CD4-positive, alpha-beta memory T cell (primary cell): ENCODE data around the gene MRPS14. TPM values are rescaled to one million over a fixed set of nuclear protein-coding genes. Genes with fewer than 3 reads are reported as not detected.

Experiments used
- CTCF ChIA-PET: fragments of 350-600 bp; sonication (Branson Sonifier 250); formaldehyde crosslinking; loops from one replicate; lab custom pipeline; 2021; ENCODE audit warnings: inconsistent platforms; ENCODE audit not compliant: partially characterized antibody; lab: Charles Lee
- POLR2A ChIA-PET: fragments of 350-600 bp; sonication (Branson Sonifier 250); formaldehyde crosslinking; loops from one replicate; lab custom pipeline; 2021; ENCODE audit not compliant: partially characterized antibody; lab: Charles Lee
- DNase-seq, 5 donors: peaks; one replicate each; pipeline versions ENCODE4 v3.0.0 to v3.0.0-alpha.2; 2020 to 2022; ENCODE audit warnings: mixed read lengths in 1 of 5
- H3K27ac ChIP-seq: one replicate; pipeline ENCODE4 v1.7.0; 2013; ENCODE audit warnings: low read depth, low read length
- H3K27me3 ChIP-seq: 2 replicates; pipeline ENCODE4 v1.7.0; 2013; ENCODE audit warnings: mild to moderate bottlenecking, low read length, moderate library complexity; ENCODE audit not compliant: insufficient read depth
- H3K36me3 ChIP-seq: 2 replicates; pipeline ENCODE4 v1.7.0; 2013; ENCODE audit warnings: mild to moderate bottlenecking, low read length, moderate library complexity; ENCODE audit not compliant: insufficient read depth
- H3K4me1 ChIP-seq: 2 replicates; pipeline ENCODE4 v1.7.0; 2013; ENCODE audit warnings: mild to moderate bottlenecking, low read length, moderate library complexity; ENCODE audit not compliant: insufficient read depth
- H3K4me3 ChIP-seq, 2 donors: one replicate each; pipeline ENCODE4 v1.7.0; 2013; ENCODE audit warnings: low read length in 2 of 2, mild to moderate bottlenecking in 1 of 2
- H3K9me3 ChIP-seq, 2 donors: one replicate each; pipeline ENCODE4 v1.7.0; 2013; ENCODE audit warnings: low read length in 2 of 2, control low read depth in 1 of 2; ENCODE audit not compliant: control insufficient read depth in 1 of 2
- H3K27ac Mint-ChIP-seq, 7 donors: one replicate each; pipeline ENCODE4 v1.8.0; 2020 to 2021; ENCODE audit warnings: mixed read lengths in 7 of 7, mild to moderate bottlenecking in 6 of 7, inconsistent platforms in 3 of 7, moderate library complexity in 3 of 7
- H3K27me3 Mint-ChIP-seq, 2 donors: one replicate each; pipeline ENCODE4 v1.8.0; 2020 to 2021; ENCODE audit warnings: mixed read lengths in 2 of 2
- H3K36me3 Mint-ChIP-seq, 2 donors: one replicate each; pipeline ENCODE4 v1.8.0; 2020 to 2021; ENCODE audit warnings: mixed read lengths in 2 of 2, inconsistent platforms in 1 of 2, mild to moderate bottlenecking in 1 of 2
- H3K4me1 Mint-ChIP-seq, 4 donors: one replicate each; pipeline ENCODE4 v1.8.0; 2020 to 2021; ENCODE audit warnings: mixed read lengths in 4 of 4, mild to moderate bottlenecking in 1 of 4
- H3K4me3 Mint-ChIP-seq, 8 donors: one replicate each; pipeline ENCODE4 v1.8.0; 2020 to 2021; ENCODE audit warnings: mixed read lengths in 8 of 8, mild to moderate bottlenecking in 7 of 8, moderate library complexity in 6 of 8, inconsistent platforms in 3 of 8
- H3K9me3 Mint-ChIP-seq, 8 donors: one replicate each; pipeline ENCODE4 v1.8.0; 2020 to 2021; ENCODE audit warnings: mixed read lengths in 8 of 8, mild to moderate bottlenecking in 5 of 8, inconsistent platforms in 3 of 8, moderate library complexity in 1 of 8
- intact Hi-C: fragments of 100-400 bp; cut with micrococcal nuclease; formaldehyde crosslinking; loops from one replicate; pipeline ENCODE4 v1.15.1; 2023
- polyA plus RNA-seq, 2 donors: library from polyadenylated mRNA; unstranded; fragments of 300-500 nt; fragmentation: Illumina TruSeq; gene quantifications; one replicate each; pipeline ENCODE4 v1.2.3, GENCODE V29; 2021
- total RNA-seq, 2 experiments: library from RNA; stranded (reverse); gene quantifications; one replicate each; pipeline ENCODE4 v1.2.3, GENCODE V29; 2021

The MRPS14 gene
- total and polyA plus RNA-seq, 4 experiments from 2014 or later = 39.3 to 62.6 (median 49.9) TPM

DNA sequence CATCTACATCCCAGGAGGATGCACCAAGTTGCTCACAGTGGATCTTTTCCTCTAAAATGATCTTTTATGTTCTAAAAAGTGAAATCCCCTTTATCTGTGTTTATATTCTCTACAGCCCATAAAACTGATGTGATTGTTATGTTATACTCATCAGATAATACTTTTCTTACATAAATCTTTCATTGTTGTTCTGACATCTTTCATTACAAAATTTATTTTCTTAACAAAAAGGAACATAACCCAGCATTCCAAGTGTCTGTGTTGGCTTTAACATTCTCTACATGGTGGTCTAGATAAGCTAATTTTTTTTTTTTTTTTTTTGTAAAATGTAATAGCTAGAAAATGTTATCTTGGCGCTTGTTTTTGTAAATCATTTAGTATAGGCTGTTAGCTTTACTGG is 31.8 kb downstream of the MRPS14 start:
- Histone ChIP-seq H3K36me3 (no peaks in the 10 kb centered on the region), H3K27ac (no peak overlapping the region), H3K4me1 (peaks cover 15% of the 10 kb centered on the region), H3K4me3 (no peak overlapping the region), H3K9me3 (no peaks in the 10 kb centered on the region), H3K27me3 (no peaks in the 10 kb centered on the region)
- CTCF ChIA-PET = interaction anchor here (1.3 to 3.6 kb wide), 2 partner anchors 8 to 26 kb away, joined by 4 to 16 read pairs; no protein-coding TSS in a partner anchor
- Mint-ChIP-seq H3K4me3 (peak overlapping the region in 6 of 8 donors; percentile 22 to 59 (median 27)), H3K36me3 (peaks cover 26 to 40% of the 10 kb centered on the region in 2 donors), H3K27ac (peak overlapping the region; percentile 3 to 82 (median 70)), H3K4me1 (peaks cover 23 to 24% (median 24%) of the 10 kb centered on the region in 4 donors), H3K9me3 (no peaks in the 10 kb centered on the region), H3K27me3 (no peaks in the 10 kb centered on the region)
- intact Hi-C loops = loop anchor here (10.0 kb wide), 3 partner anchors 1167 to 1517 kb away; partner anchors contain the start of genes CENPL, DARS2, KLHL20 and PRDX6
- POLR2A ChIA-PET = interaction anchor here (0.7 to 1.5 kb wide), 2 partner anchors 26 to 27 kb away, joined by 4 to 5 read pairs; no protein-coding TSS in a partner anchor
- no peak for DNase-seq

GRCh38 chr1:174990382-174990999 is 32.7 kb downstream of the MRPS14 start:
- Histone ChIP-seq H3K4me1 (peaks cover 15% of the 10 kb centered on the region), H3K27ac (peak overlapping the region; percentile 77), H3K4me3 (peak overlapping the region; percentile 10 to 49), H3K9me3 (no peaks in the 10 kb centered on the region), H3K27me3 (no peaks in the 10 kb centered on the region), H3K36me3 (no peaks in the 10 kb centered on the region)
- H3K36me3 Mint-ChIP-seq = peaks cover 34 to 42% of the 10 kb centered on the region in 2 donors
- peak overlapping the region; percentile 94 to 98 (median 96) for H3K27ac Mint-ChIP-seq
- DNase-seq = peak in 3 of 5 donors; percentile 35 to 43 (median 39)
- no peaks in the 10 kb centered on the region for H3K9me3 Mint-ChIP-seq
- POLR2A ChIA-PET = interaction anchor here (0.9 to 1.9 kb wide), 3 partner anchors 9 to 24 kb away, joined by 4 to 28 read pairs (median 6); partner anchors contain the start of gene CACYBP
- H3K4me1 Mint-ChIP-seq = peaks cover 23 to 24% (median 24%) of the 10 kb centered on the region in 4 donors
- CTCF ChIA-PET = interaction anchor here (1.7 to 1.9 kb wide), 2 partner anchors 8 to 14 kb away, joined by 4 to 8 read pairs; no protein-coding TSS in a partner anchor
- H3K27me3 Mint-ChIP-seq = no peaks in the 10 kb centered on the region
- H3K4me3 Mint-ChIP-seq = peak overlapping the region; percentile 83 to 91 (median 90)
- intact Hi-C loops = loop anchor here (10.0 kb wide), 3 partner anchors 1166 to 1516 kb away; partner anchors contain the start of genes CENPL, DARS2, KLHL20 and PRDX6

GRCh38 chr1:174989536-174990220 is 33.5 kb downstream of the MRPS14 start:
- Histone ChIP-seq H3K27ac (peak overlapping the region; percentile 77), H3K9me3 (no peaks in the 10 kb centered on the region), H3K36me3 (no peaks in the 10 kb centered on the region), H3K27me3 (no peaks in the 10 kb centered on the region), H3K4me1 (peaks cover 15% of the 10 kb centered on the region), H3K4me3 (no peak overlapping the region)
- ChIA-PET CTCF (interaction anchor here (0.9 to 1.9 kb wide), 5 partner anchors 9 to 219 kb away, joined by 3 to 8 read pairs (median 4); no protein-coding TSS in a partner anchor), POLR2A (interaction anchor here (0.5 to 1.9 kb wide), 8 partner anchors 10 to 190 kb away, joined by 3 to 28 read pairs (median 5); partner anchors contain the start of gene CACYBP)
- Mint-ChIP-seq H3K27ac (peak overlapping the region; percentile 90 to 98 (median 96)), H3K27me3 (no peaks in the 10 kb centered on the region), H3K4me1 (peaks cover 23 to 28% (median 25%) of the 10 kb centered on the region in 4 donors), H3K9me3 (no peaks in the 10 kb centered on the region), H3K4me3 (peak overlapping the region; percentile 83 to 92 (median 88)), H3K36me3 (peaks cover 39 to 46% of the 10 kb centered on the region in 2 donors)
- DNase-seq = no peak
- intact Hi-C loops = loop anchor here (10.0 kb wide), 3 partner anchors 1165 to 1515 kb away; partner anchors contain the start of genes CENPL, DARS2, KLHL20 and PRDX6

DNA sequence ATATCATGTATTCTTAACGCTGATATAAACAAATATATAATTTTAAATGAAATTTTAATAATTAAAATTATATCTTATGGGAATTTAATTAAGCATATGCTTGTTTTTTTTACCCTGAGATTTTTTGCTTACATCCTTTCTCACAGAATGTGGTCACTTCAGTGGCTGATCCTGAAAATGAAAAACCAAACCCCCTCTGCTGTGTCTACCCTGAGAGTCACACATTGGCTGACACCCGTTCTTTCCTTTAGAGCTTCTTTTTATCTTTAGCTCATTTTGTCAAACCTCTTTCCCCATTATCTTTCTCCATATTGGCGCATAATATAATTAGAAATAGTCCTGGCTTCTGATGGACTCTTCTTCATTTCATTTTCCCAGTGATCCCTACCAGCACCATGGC is 34.2 kb downstream of the MRPS14 start:
- CTCF ChIA-PET = interaction anchor here (0.9 to 1.9 kb wide), 5 partner anchors 10 to 219 kb away, joined by 3 to 8 read pairs (median 4); no protein-coding TSS in a partner anchor
- no peak overlapping the region for H3K4me3 ChIP-seq
- H3K27ac Mint-ChIP-seq = peak overlapping the region; percentile 71 to 98 (median 96)

DNA sequence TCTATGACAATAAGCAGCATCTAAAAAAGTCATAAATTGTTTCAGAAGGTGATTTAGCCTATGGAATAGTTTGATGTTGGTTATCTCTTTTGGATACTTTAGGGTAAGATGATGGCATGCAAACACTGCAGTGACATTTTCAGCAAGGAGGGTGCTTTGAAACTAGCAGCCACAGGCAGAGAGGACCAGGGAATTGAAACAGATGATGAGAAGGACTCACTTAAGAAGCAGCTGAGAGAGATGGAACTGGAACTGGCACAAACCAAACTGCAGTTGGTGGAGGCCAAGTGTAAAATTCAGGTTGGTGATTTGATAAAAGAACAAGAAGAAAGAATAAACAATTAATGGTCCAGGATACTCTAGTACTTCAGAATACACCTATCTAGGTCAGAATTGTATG is 34.7 kb downstream of the MRPS14 start:
- intact Hi-C loops = no loop called here

More for the DNA sequence above, 34.2 kb downstream of the MRPS14 start:
- Histone ChIP-seq H3K27ac (no peak overlapping the region), H3K27me3 (no peaks in the 10 kb centered on the region), H3K36me3 (no peaks in the 10 kb centered on the region), H3K9me3 (no peaks in the 10 kb centered on the region), H3K4me1 (peaks cover 15% of the 10 kb centered on the region)
- H3K4me1 Mint-ChIP-seq = peaks cover 23 to 30% (median 26%) of the 10 kb centered on the region in 4 donors
- peak overlapping the region in 3 of 8 donors; percentile 21 to 87 (median 59) for H3K4me3 Mint-ChIP-seq
- intact Hi-C loops = no loop called here
- POLR2A ChIA-PET = interaction anchor here (0.8 to 1.9 kb wide), 7 partner anchors 10 to 189 kb away, joined by 3 to 28 read pairs (median 6); partner anchors contain the start of gene CACYBP
- peaks cover 41 to 48% of the 10 kb centered on the region in 2 donors for H3K36me3 Mint-ChIP-seq
- no peaks in the 10 kb centered on the region for H3K9me3 Mint-ChIP-seq
- no peaks in the 10 kb centered on the region for H3K27me3 Mint-ChIP-seq
- no peak for DNase-seq

DNA sequence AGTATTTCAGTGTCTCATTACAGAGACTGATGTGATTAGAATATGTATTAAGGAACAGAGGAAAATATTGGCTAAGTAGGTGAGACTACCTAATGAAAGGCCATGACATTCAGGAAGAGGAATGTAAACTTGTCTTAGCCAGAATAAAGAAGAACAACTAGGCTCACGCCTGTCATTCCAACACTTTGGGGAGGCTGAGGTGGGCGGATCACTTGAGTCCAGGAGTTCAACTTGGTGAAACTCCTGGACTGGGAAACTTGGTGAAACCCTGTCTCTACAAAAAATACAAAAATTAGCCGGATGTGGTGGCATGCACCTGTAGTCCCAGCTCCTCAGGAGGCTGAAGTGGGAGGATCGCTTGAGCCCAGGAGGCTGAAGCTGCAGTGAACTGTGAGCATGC is 38.3 kb downstream of the MRPS14 start:
- H3K9me3 Mint-ChIP-seq = peaks cover 0 to 6% (median 0%) of the 10 kb centered on the region in 8 donors
- H3K36me3 Mint-ChIP-seq = peaks cover 65 to 79% of the 10 kb centered on the region in 2 donors
- H3K4me1 ChIP-seq = peaks cover 12% of the 10 kb centered on the region
- peaks cover 27 to 40% (median 33%) of the 10 kb centered on the region in 4 donors for H3K4me1 Mint-ChIP-seq
- CTCF ChIA-PET = interaction anchor here (1.0 to 7.1 kb wide), 9 partner anchors 10 to 212 kb away, joined by 3 to 122 read pairs (median 9); partner anchors contain the start of gene CACYBP
- POLR2A ChIA-PET = interaction anchor here (1.1 to 14.3 kb wide), 6 partner anchors 9 to 185 kb away, joined by 3 to 243 read pairs (median 14); partner anchors contain the start of gene CACYBP
- no peaks in the 10 kb centered on the region for H3K27me3 ChIP-seq
- H3K27ac Mint-ChIP-seq = peak overlapping the region in 5 of 7 donors; percentile 19 to 94 (median 53)
- peaks cover 13% of the 10 kb centered on the region for H3K36me3 ChIP-seq
- H3K9me3 ChIP-seq = no peaks in the 10 kb centered on the region
- H3K4me3 Mint-ChIP-seq = no peak overlapping the region
- H3K27me3 Mint-ChIP-seq = no peaks in the 10 kb centered on the region
- no peak overlapping the region for H3K27ac ChIP-seq
- no peak overlapping the region for H3K4me3 ChIP-seq
- intact Hi-C loops = no loop called here
- DNase-seq = no peak

More for the DNA sequence above, 34.7 kb downstream of the MRPS14 start:
- Mint-ChIP-seq H3K9me3 (no peaks in the 10 kb centered on the region), H3K27ac (peak overlapping the region in 6 of 7 donors; percentile 34 to 92 (median 71)), H3K4me3 (peak overlapping the region in 4 of 8 donors; percentile 11 to 58 (median 36)), H3K4me1 (peaks cover 23 to 30% (median 25%) of the 10 kb centered on the region in 4 donors), H3K36me3 (peaks cover 45 to 49% of the 10 kb centered on the region in 2 donors), H3K27me3 (no peaks in the 10 kb centered on the region)
- CTCF ChIA-PET = interaction anchor here (1.3 to 1.9 kb wide), 4 partner anchors 10 to 218 kb away, joined by 3 to 8 read pairs (median 4); no protein-coding TSS in a partner anchor
- no peak for DNase-seq
- H3K36me3 ChIP-seq = no peaks in the 10 kb centered on the region
- peaks cover 15% of the 10 kb centered on the region for H3K4me1 ChIP-seq
- H3K27me3 ChIP-seq = no peaks in the 10 kb centered on the region
- no peaks in the 10 kb centered on the region for H3K9me3 ChIP-seq
- POLR2A ChIA-PET = interaction anchor here (0.8 to 1.9 kb wide), 6 partner anchors 11 to 188 kb away, joined by 3 to 28 read pairs (median 9); partner anchors contain the start of gene CACYBP
- H3K27ac ChIP-seq = no peak overlapping the region
- no peak overlapping the region for H3K4me3 ChIP-seq
